ENCODE results near the gene PHACTR3. TPM values are rescaled to one million over a fixed set of nuclear protein-coding genes. Genes with fewer than 3 reads are reported as not detected.

PHACTR3 gene
- polyA plus RNA-seq, 2 of the 4 experiments (the other 2 are of a cell fraction) = not detected

- TF ChIP-seq GATA3 (IDR thresholded peaks at IDR 0.05; ENCODE audit: borderline replicate concordance) (no peak), TFCP2L1 (CRISPR knock-in tag; IDR thresholded peaks at IDR 0.05) (no peak), KDM5A (IDR thresholded peaks at IDR 0.05) (no peak)
These were observed 3.9 kb upstream of the PHACTR3 start (continued) for GRCh38 chr20:59600472-59600871.

- TF ChIP-seq E2F6 (IDR thresholded peaks at IDR 0.05; ENCODE audit: borderline replicate concordance, low read depth) (no peak), RARB (CRISPR knock-in tag; IDR thresholded peaks at IDR 0.05) (no peak), CTCF (IDR thresholded peaks at IDR 0.05) (no peak)
- Histone ChIP-seq H3K4me2 (no peak overlapping the region), H3K4me1 (no peaks in the 10 kb centered on the region), H3K27ac (no peak overlapping the region), H3K4me3 (no peak overlapping the region), H3K9me3 (no peaks in the 10 kb centered on the region)
- ChIA-PET CTCF (interaction anchor here (2.0 to 7.7 kb wide), 2 partner anchors 32 to 148 kb away, joined by 6 to 118 read pairs; no protein-coding TSS in a partner anchor), POLR2A (no interaction called here)
- no peak for FAIRE-seq
- 22% methylated on average over 3 of the region's 3 CpGs for WGBS (ENCODE audit: missing lambda C conversion rate)
- no peak for ATAC-seq
- no peak for DNase-seq (ENCODE audit: low read depth in 1 of 2, low spot score in 1 of 2)
These were observed 1.7 kb upstream of the PHACTR3 start for GRCh38 chr20:59602546-59603080.

- H3K27ac ChIP-seq = no peak overlapping the region
- H3K4me2 ChIP-seq = no peak overlapping the region
- ATAC-seq = no peak
- H3K4me1 ChIP-seq = no peaks in the 10 kb centered on the region
- no peak overlapping the region for H3K4me3 ChIP-seq
- DNase-seq (ENCODE audit: low read depth in 1 of 2, low spot score in 1 of 2) = no peak
- WGBS (ENCODE audit: missing lambda C conversion rate) = 48% methylated on average over 9 of the region's 9 CpGs
- no peak for FAIRE-seq
- POLR2A ChIA-PET = no interaction called here
- TF ChIP-seq PBX3 (IDR thresholded peaks at IDR 0.05) (no peak), HOXB13 (CRISPR knock-in tag; IDR thresholded peaks at IDR 0.05; ENCODE audit: low read depth) (no peak), EHMT2 (IDR thresholded peaks at IDR 0.05; ENCODE audit: low read depth) (no peak), NFE2L2 (conservative IDR thresholded peaks at IDR 0.05; ENCODE audit: low read length) (no peak), MAFK (IDR thresholded peaks at IDR 0.05; ENCODE audit: partially characterized antibody) (no peak), JUN (IDR thresholded peaks at IDR 0.05) (no peak), RARB (CRISPR knock-in tag; IDR thresholded peaks at IDR 0.05) (no peak), CHD4 (IDR thresholded peaks at IDR 0.05; ENCODE audit: borderline replicate concordance) (no peak), ZC3H11A (IDR thresholded peaks at IDR 0.05) (no peak), TFCP2L1 (CRISPR knock-in tag; IDR thresholded peaks at IDR 0.05) (no peak), ELK1 (IDR thresholded peaks at IDR 0.05; ENCODE audit: low read depth, low read length) (no peak), JUNB (IDR thresholded peaks at IDR 0.05) (no peak), NPAS2 (CRISPR knock-in tag; IDR thresholded peaks at IDR 0.05; ENCODE audit: borderline replicate concordance) (no peak), SMC3 (IDR thresholded peaks at IDR 0.05) (no peak), FOSL2 (IDR thresholded peaks at IDR 0.05) (no peak), FOSL2 (CRISPR knock-in tag; IDR thresholded peaks at IDR 0.05) (no peak), SREBF2 (IDR thresholded peaks at IDR 0.05) (no peak), HDAC2 (IDR thresholded peaks at IDR 0.05) (no peak), PHF8 (IDR thresholded peaks at IDR 0.05; ENCODE audit: borderline replicate concordance, low read depth) (no peak), BCL3 (IDR thresholded peaks at IDR 0.05) (no peak), ZFP36 (IDR thresholded peaks at IDR 0.05; ENCODE audit: borderline replicate concordance, partially characterized antibody) (no peak)
- H3K9me3 ChIP-seq = no peaks in the 10 kb centered on the region
- CTCF ChIA-PET = interaction anchor here (7.7 kb wide), 1 partner anchor 147 kb away, joined by 118 read pairs; no protein-coding TSS in a partner anchor
These were observed 1.2 kb upstream of the PHACTR3 start for GRCh38 chr20:59603176-59603575.

Measured in A549 (cell line).